Kidney epithelial cell (primary cell): ENCODE results near the gene TAB2. TPM values are rescaled to one million over a fixed set of nuclear protein-coding genes. Genes with fewer than 3 reads are reported as not detected.
"Not testable (repeated sequence)": the region's sequence is repeated elsewhere in the genome, so short reads cannot be mapped to it uniquely, and the experiment has no call there.

Experiments
- DNase-seq: peaks from one replicate; pipeline ENCODE4 v3.0.0-alpha.2; 2010; ENCODE audit warnings: low read depth
- H3K27me3 ChIP-seq: 2 replicates; pipeline ENCODE4 v1.6.0; 2011; ENCODE audit warnings: low read length; ENCODE audit not compliant: control insufficient read depth, insufficient read depth
- H3K36me3 ChIP-seq: 2 replicates; pipeline ENCODE4 v1.5.1; 2011; ENCODE audit warnings: low read length; ENCODE audit not compliant: control insufficient read depth, insufficient read depth
- H3K4me3 ChIP-seq: 2 replicates; pipeline ENCODE4 v1.5.1; 2011; ENCODE audit warnings: low read depth, mild to moderate bottlenecking, control low read depth, low read length
- CTCF ChIP-seq: IDR thresholded peaks from 2 replicates; pipeline ENCODE4 v1.5.1; 2011; ENCODE audit warnings: mild to moderate bottlenecking, moderate library complexity, low read length, control low read depth, inconsistent platforms; ENCODE audit not compliant: insufficient read depth, poor library complexity, severe bottlenecking
- total RNA-seq: library from RNA; depleted of rRNA; stranded (reverse); fragments of >200 nt; gene quantifications from 2 replicates; pipeline ENCODE4 v1.2.3, GENCODE V29; 2015

The TAB2 gene
- total RNA-seq, 1 donor from 2014 or later, result 30.7 TPM

DNA sequence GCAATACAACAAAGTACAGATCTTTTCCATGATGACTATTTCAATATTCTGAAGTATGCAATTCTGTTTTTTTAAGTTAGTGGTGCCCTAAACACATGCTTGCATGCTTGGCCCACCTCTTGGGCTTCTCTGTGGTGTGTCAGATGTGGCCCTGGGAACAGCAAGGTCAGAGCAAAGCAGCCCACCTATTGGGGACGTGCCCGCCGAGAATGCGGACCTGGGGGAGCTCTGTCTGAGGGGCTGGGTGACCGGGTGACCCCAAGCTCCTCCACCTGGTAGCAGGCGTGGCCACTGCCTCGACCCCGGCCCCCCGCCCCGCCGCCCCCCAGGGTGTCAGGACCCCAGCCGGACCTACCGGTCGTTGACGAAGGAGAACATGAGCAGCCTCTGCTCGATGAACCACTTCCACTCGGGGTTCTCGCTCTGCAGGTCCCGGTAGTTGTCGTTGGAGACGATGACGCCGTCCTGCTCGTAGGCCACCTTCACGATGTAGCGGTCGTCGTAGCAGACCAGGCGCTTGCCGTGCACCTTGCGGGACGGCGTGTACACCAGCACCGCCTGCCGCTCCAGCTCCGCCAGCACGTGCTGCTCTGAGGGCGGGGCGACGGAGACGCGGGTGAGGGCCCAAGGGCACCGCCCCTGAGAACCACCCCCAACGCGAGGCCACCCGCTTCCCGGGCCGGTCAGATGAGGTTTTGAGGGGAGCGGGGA lies 139.0 kb downstream of the TAB2 start:
- no peak for DNase-seq
- no peak overlapping the region for H3K4me3 ChIP-seq
- TF ChIP-seq CTCF, result no peak
- no peaks in the 10 kb centered on the region for H3K36me3 ChIP-seq
- H3K27me3 ChIP-seq, result peaks cover under 1% of the 10 kb centered on the region

DNA sequence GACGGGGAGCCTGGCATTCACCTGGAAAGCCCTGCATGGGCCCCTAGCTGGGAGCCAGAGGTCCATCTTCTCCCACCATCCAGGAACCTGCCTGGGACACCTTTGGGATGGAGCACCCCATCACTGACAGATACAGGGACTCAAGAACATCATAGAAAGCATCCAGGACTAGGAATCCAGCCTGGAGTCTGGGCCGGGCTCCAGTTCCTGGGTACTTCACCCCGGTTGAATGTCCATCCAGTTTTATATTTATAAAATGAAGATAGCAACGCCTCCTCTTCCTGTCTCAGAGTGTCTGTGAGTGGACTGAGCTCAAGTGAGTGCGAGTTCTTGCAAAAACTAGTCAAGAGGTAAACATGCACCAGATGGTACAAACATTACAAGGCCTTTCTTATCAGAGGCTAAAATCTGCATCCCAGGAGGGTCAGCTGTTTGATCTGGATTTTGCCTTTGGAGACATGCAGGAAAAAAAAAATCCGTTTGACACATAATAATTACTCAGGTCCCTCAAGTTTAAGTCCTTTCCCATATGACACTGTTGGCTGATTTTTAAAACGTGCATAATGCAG lies 139.9 kb downstream of the TAB2 start:
- Histone ChIP-seq H3K36me3 (no peaks in the 10 kb centered on the region), H3K4me3 (no peak overlapping the region), H3K27me3 (no peaks in the 10 kb centered on the region)
- no peak for TF ChIP-seq CTCF
- no peak for DNase-seq

GRCh38 chr6:149458196-149458595 lies 140.7 kb downstream of the TAB2 start:
- no peaks in the 10 kb centered on the region for H3K27me3 ChIP-seq
- no peak for TF ChIP-seq CTCF
- no peak overlapping the region for H3K4me3 ChIP-seq
- H3K36me3 ChIP-seq, result no peaks in the 10 kb centered on the region
- no peak for DNase-seq

- TF ChIP-seq CTCF, result no peak
- H3K36me3 ChIP-seq, result no peaks in the 10 kb centered on the region
- DNase-seq, result no peak
- no peaks in the 10 kb centered on the region for H3K27me3 ChIP-seq
- H3K4me3 ChIP-seq, result no peak overlapping the region
These were observed 141.3 kb downstream of the TAB2 start for GRCh38 chr6:149458806-149459205.

GRCh38 chr6:149459761-149460160 lies 142.2 kb downstream of the TAB2 start:
- H3K27me3 ChIP-seq, result no peaks in the 10 kb centered on the region
- H3K4me3 ChIP-seq, result no peak overlapping the region
- no peak for TF ChIP-seq CTCF
- H3K36me3 ChIP-seq, result no peaks in the 10 kb centered on the region
- DNase-seq, result no peak

GRCh38 chr6:149460249-149460648 lies 142.7 kb downstream of the TAB2 start:
- not testable (repeated sequence) for DNase-seq, H3K4me3 ChIP-seq, H3K27me3 ChIP-seq, H3K36me3 ChIP-seq

Other genes with a start within 250 kb of the TAB2 start
- 0.96 TPM in 1 of 2 replicates, not detected in the other for gene SUMO4, start 82.5 kb downstream of the TAB2 start, total RNA-seq
- gene ZC3H12D, start 167.3 kb downstream of the TAB2 start, total RNA-seq, result not detected in 2 replicates
- 26.5 and 34.6 TPM in 2 replicates for gene PPIL4, start 228.3 kb downstream of the TAB2 start, total RNA-seq
- gene GINM1, start 248.7 kb downstream of the TAB2 start, total RNA-seq, result 39.1 and 42.3 TPM in 2 replicates